WERI-Rb-1 (cell line): Measurements from ENCODE around the gene EMC10.

ENCODE experiments used
- DNase-seq: peaks from one replicate; pipeline ENCODE4 v3.0.0-alpha.2; 2020
- H3K27ac ChIP-seq: fragments of 250-450 bp; sonication (Bioruptor Pico); 2 replicates; pipeline ENCODE4 v1.5.1; 2020; ENCODE audit warnings: mild to moderate bottlenecking, moderate library complexity
- H3K27me3 ChIP-seq: fragments of 250-450 bp; sonication (Bioruptor Pico); 2 replicates; pipeline ENCODE4 v1.5.1; 2021; ENCODE audit warnings: mild to moderate bottlenecking, low read depth, moderate library complexity; ENCODE audit not compliant: insufficient read depth, severe bottlenecking
- H3K36me3 ChIP-seq: fragments of 250-450 bp; sonication (Bioruptor Pico); 2 replicates; pipeline ENCODE4 v1.5.1; 2020; ENCODE audit warnings: mild to moderate bottlenecking, moderate library complexity
- H3K4me3 ChIP-seq: 2 replicates; pipeline ENCODE4 v1.5.1; 2011; ENCODE audit warnings: low read depth, mild to moderate bottlenecking, control low read depth, low read length
- H3K9me3 ChIP-seq: fragments of 250-450 bp; sonication (Bioruptor Pico); 2 replicates; pipeline ENCODE4 v1.5.1; 2021; ENCODE audit warnings: mild to moderate bottlenecking, moderate library complexity; ENCODE audit not compliant: severe bottlenecking
- TF ChIP-seq, protein P1 (sequence below): IDR thresholded peaks from 2 replicates; pipeline ENCODE4 v1.5.1; 2011; ENCODE audit warnings: low read depth, mild to moderate bottlenecking, control low read depth, inconsistent platforms, low read length

EMC10 gene

DNA sequence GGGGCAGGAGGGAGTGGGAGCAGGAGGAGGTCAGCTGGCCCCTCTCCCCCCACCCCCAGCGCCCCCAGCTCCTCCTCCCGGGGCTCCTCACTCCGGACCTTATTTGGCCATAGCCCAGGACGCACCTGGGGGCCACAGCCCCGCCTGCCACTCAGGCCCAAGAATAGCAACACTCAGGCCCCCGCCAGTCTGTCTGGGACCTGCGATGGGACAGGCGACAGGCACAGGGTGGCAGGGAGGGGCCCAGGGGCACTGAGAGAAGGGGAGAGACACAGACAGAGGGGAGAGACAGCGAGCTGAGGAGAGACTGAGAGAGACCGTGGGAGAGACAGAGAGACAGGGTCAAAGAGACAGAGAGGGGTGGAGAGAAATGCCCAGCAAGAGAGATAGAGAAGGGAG lies 24.4 kb downstream of the EMC10 start:
- peak; percentile 72 for DNase-seq
- Histone ChIP-seq H3K27me3 (no peaks in the 10 kb centered on the region), H3K27ac (peak overlapping the region; percentile 94), H3K4me3 (peak overlapping the region; percentile 49), H3K36me3 (no peaks in the 10 kb centered on the region), H3K9me3 (no peaks in the 10 kb centered on the region)
- TF ChIP-seq, protein P1, sequence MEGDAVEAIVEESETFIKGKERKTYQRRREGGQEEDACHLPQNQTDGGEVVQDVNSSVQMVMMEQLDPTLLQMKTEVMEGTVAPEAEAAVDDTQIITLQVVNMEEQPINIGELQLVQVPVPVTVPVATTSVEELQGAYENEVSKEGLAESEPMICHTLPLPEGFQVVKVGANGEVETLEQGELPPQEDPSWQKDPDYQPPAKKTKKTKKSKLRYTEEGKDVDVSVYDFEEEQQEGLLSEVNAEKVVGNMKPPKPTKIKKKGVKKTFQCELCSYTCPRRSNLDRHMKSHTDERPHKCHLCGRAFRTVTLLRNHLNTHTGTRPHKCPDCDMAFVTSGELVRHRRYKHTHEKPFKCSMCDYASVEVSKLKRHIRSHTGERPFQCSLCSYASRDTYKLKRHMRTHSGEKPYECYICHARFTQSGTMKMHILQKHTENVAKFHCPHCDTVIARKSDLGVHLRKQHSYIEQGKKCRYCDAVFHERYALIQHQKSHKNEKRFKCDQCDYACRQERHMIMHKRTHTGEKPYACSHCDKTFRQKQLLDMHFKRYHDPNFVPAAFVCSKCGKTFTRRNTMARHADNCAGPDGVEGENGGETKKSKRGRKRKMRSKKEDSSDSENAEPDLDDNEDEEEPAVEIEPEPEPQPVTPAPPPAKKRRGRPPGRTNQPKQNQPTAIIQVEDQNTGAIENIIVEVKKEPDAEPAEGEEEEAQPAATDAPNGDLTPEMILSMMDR, result no peak

DNA sequence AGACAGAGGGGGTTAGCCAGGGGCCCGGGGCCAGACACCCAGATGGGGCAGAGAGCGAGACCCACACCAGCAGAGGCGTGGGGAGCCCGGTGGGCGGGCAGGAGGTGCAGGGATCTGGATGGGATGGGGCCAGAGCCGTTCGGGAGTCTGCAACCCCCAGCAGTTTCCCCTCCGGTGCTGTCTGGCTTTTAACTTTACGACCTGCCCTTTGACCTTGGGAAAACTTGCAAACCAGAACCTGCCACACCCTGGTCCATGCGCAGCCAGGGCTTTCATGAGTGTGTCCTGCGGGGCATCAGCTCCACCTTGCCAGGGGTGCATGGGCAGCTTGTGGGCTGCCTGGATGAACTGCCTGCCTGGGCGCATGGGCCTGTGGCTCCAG lies 24.9 kb downstream of the EMC10 start:
- no peaks in the 10 kb centered on the region for H3K9me3 ChIP-seq
- TF ChIP-seq, protein P1, result no peak
- H3K27me3 ChIP-seq, result no peaks in the 10 kb centered on the region
- no peak for DNase-seq
- H3K36me3 ChIP-seq, result no peaks in the 10 kb centered on the region
- peak overlapping the region; percentile 94 for H3K27ac ChIP-seq
- H3K4me3 ChIP-seq, result no peak overlapping the region

GRCh38 chr19:50501568-50502475 lies 25.5 kb downstream of the EMC10 start:
- Histone ChIP-seq H3K36me3 (no peaks in the 10 kb centered on the region), H3K4me3 (no peak overlapping the region), H3K27ac (peak overlapping the region; percentile 94), H3K9me3 (no peaks in the 10 kb centered on the region), H3K27me3 (no peaks in the 10 kb centered on the region)
- DNase-seq, result no peak
- TF ChIP-seq, protein P1, result no peak

DNA sequence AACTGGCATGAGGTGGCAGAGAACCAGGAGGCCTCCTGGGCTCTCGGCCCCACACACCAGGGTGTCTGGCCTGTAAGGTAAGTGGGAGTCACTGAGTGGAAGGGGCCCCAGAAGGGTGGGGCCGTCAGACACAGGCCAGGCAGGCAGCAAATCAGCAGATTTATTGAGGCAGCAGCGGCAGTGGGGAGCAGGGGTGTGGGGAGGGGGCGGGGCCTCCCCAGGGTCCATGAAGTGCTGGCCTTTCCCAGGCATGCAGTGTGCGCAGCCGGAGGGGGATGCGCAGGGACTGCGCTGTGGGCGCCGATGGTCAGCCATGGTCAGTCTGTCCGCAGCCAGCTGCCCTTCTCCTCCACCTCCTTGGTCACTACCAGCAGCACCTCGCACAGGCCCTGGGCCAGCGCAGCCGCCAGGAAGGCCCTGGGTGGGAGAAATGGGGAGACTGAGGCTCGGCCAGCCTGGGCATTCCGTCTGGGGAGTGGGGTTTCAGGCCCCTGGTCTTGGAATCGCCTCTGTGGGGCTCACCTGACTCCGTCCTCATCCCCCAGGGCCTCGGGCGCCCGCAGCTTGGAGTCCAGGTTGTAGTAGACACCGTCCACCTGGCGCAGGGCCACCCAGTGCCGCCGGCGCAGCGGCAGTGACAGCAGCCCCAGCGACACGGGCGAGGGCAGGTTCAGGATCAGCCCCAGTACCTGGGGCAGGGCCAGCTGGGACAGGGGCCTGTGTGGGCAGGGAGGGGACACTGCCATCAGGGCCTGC lies 29.7 kb downstream of the EMC10 start:
- H3K27ac ChIP-seq, result no peak overlapping the region
- DNase-seq, result no peak
- H3K27me3 ChIP-seq, result no peaks in the 10 kb centered on the region
- no peaks in the 10 kb centered on the region for H3K9me3 ChIP-seq
- H3K4me3 ChIP-seq, result no peak overlapping the region
- TF ChIP-seq, protein P1, result no peak
- H3K36me3 ChIP-seq, result no peaks in the 10 kb centered on the region

GRCh38 chr19:50506700-50507099 lies 30.4 kb downstream of the EMC10 start:
- Histone ChIP-seq H3K36me3 (no peaks in the 10 kb centered on the region), H3K4me3 (no peak overlapping the region), H3K27me3 (no peaks in the 10 kb centered on the region), H3K9me3 (no peaks in the 10 kb centered on the region), H3K27ac (no peak overlapping the region)
- TF ChIP-seq, protein P1, result no peak
- DNase-seq, result no peak
